SK-N-SH (cell line): ENCODE results near the gene DOCK3.

ENCODE experiments used
- CTCF ChIP-seq: fragments of 200-600 bp; sonication (generic); IDR thresholded peaks from 2 replicates; pipeline ENCODE4 v1.6.1; 2017; ENCODE audit warnings: antibody characterized with exemption, mild to moderate bottlenecking, moderate library complexity
- ELF1 ChIP-seq: IDR thresholded peaks from 2 replicates; pipeline ENCODE4 v1.4.0; 2012
- REST ChIP-seq: IDR thresholded peaks from 2 replicates; pipeline ENCODE4 v1.6.1; 2012; ENCODE audit warnings: mild to moderate bottlenecking, low read depth, low read length, moderate library complexity
- ZBTB33 ChIP-seq: IDR thresholded peaks from 2 replicates; pipeline ENCODE4 v1.4.0; 2012; ENCODE audit warnings: low read depth, borderline replicate concordance

DNA sequence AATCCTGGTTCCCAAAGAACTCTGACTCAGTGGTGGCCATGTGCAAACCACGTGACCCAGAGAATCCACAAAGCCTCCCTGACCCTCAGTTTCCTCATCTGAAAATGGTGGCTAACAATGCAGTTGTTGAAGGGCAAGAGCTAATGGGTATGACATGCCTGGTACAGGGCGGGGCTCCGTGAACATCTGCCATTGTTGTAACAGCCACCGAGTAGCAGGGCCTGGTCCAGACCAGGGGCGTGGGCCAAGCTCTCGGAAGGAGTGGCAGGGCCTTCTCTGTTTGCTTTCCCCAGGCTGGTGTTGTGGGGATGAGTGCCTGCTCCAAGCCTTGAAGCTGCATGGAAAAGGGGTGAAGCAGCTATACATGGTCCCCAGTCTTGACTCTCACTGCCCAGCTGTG lies 44.3 kb upstream of the DOCK3 start:
- TF ChIP-seq ZBTB33 (no peak), CTCF (no peak), REST (no peak), ELF1 (no peak)
